ENCODE results near the gene MRPL28. TPM values are rescaled to one million over a fixed set of nuclear protein-coding genes. Genes with fewer than 3 reads are reported as not detected.
A peak's percentile ranks its signal among the peaks of the same experiment; 100 is the strongest.
"Not testable (repeated sequence)": the region's sequence is repeated elsewhere in the genome, so short reads cannot be mapped to it uniquely, and the experiment has no call there.

The MRPL28 gene
- total RNA-seq, 2 donors from 2014 or later = 89.0 to 90.3 TPM

DNA sequence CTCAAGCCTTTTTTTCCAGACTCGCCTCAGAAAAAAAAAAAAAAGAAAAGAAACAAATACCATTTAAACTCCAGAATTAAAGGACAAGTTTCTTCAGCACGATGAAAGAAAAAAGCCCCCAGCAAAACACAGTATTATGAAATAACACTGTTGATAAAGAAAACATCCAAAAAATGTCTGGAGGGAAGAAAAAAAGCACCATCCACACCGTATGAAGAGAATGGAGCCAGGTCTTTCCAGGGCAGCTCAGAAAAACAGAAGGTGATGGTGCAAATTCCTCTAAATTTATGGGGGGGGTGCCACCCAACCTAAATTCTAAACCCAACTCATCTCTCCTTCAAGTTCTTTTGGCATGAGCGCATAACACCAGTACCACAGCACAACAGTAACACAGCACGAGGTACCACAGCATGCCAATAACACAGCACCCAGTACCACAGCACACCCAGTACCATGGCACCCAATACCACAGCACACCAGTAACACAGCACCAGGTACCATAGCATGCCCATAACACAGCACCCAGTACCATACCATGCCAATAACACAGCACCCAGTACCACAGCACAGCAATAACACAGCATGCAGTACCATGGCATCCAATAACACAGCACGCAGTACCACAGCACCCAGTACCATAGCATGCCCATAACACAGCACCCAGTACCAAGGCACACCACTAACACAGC, 36.8 kb downstream of the MRPL28 start:
- Histone ChIP-seq H3K4me1 (peaks cover 0 to 13% of the 10 kb centered on the region in 2 donors), H3K27me3 (no peaks in the 10 kb centered on the region), H3K27ac (no peak overlapping the region), H3K9me3 (no peaks in the 10 kb centered on the region), H3K36me3 (no peaks in the 10 kb centered on the region), H3K4me3 (no peak overlapping the region)
- DNase-seq (ENCODE audit: low spot score) = no peak
- TF ChIP-seq, protein P1, sequence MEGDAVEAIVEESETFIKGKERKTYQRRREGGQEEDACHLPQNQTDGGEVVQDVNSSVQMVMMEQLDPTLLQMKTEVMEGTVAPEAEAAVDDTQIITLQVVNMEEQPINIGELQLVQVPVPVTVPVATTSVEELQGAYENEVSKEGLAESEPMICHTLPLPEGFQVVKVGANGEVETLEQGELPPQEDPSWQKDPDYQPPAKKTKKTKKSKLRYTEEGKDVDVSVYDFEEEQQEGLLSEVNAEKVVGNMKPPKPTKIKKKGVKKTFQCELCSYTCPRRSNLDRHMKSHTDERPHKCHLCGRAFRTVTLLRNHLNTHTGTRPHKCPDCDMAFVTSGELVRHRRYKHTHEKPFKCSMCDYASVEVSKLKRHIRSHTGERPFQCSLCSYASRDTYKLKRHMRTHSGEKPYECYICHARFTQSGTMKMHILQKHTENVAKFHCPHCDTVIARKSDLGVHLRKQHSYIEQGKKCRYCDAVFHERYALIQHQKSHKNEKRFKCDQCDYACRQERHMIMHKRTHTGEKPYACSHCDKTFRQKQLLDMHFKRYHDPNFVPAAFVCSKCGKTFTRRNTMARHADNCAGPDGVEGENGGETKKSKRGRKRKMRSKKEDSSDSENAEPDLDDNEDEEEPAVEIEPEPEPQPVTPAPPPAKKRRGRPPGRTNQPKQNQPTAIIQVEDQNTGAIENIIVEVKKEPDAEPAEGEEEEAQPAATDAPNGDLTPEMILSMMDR (IDR thresholded peaks at IDR 0.05) = no peak

DNA sequence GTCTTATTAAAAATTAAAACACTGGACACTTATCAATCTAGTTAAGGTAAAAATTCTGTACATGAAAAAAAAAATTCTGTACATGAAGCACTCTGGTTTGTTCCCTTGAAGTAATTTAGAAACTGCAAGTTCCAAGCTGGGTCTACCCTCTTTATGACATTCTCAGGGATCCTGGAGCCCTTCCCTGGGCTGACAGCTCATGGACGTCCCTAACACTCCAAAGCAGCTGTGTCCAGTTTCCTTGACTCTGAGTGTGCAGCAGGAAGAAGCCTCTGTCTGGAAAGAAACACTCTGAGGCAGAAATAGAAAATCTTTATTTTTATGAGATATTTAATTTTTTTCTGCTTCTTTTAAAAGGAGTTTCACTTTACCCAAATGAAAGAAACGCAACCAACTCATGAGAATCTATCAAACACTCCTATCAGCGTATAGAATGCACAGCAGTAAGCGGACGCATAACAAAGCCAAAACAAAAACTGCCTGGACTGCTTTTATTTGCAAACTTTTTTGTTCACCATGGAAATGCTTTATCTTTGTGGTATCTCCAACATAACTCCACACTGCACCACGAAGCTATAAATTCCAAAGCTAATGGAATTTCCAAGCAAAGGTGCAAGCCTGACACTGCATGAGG, 39.0 kb downstream of the MRPL28 start:
- H3K4me3 ChIP-seq; H3K27ac ChIP-seq; H3K36me3 ChIP-seq; DNase-seq (ENCODE audit: low spot score); H3K27me3 ChIP-seq; H3K9me3 ChIP-seq: not testable (repeated sequence)
- H3K4me1 ChIP-seq = peaks cover 0 to 31% of the 10 kb centered on the region in 2 donors

DNA sequence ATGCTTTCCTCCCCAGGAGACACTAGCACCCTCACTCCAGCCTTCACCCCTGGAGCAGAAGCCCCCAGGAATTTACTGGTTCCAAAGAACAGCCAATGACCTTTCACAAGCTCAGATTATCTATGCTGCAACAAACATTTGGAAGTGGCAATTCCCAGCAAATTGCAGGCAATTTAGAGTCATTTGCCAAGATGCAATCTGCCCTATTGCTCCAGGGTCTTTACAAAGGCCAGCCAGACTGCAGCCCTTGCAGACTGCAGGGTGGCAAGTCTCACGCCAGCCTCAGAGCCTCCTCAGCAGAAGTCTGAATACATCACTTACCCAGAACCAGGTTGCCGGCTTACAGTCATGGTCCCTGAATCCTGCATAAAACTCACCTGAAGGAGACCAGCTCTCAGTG, 39.6 kb downstream of the MRPL28 start:
- Histone ChIP-seq H3K9me3 (no peaks in the 10 kb centered on the region), H3K27ac (no peak overlapping the region), H3K4me1 (peaks cover 0 to 26% of the 10 kb centered on the region in 2 donors), H3K4me3 (no peak overlapping the region), H3K36me3 (no peaks in the 10 kb centered on the region), H3K27me3 (no peaks in the 10 kb centered on the region)
- TF ChIP-seq, protein P1 (IDR thresholded peaks at IDR 0.05) = no peak
- no peak for DNase-seq (ENCODE audit: low spot score)

DNA sequence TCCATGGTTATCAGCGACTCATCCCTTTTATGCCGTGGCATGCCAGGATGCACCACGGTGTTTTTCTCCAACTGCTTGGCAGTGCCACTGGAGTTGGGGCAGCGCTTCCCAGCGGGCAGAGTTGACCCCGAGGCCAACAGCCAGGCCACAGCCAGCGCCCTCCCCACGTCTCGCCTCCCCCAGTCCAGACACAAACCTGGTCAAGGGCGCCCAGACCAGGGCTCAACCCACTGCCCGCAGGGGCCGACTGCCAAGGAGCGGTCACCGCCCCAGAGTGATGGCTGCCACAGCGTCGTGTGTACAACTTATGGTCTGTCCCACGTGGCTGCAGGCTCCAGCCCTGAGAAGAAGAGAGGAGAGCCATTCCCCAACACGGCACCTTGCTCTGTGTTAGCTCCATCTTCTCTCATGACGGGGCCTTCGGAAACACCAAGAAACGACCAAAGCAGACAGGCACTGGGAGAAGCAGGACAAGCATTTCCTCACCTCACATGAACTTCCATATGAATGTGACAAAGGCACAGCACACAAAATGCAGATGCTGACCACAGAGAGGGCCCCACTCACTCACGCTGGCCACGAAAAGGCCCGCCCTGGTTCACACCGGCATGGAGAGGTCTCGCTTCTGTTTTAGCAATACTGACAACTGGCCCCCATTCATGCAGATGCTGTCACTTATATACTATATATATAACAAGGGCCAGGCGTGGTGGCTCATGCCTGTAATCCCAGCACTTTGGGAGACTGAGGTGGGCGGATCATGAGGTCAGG, 44.8 kb downstream of the MRPL28 start:
- Histone ChIP-seq H3K4me1 (peaks cover 0 to 39% of the 10 kb centered on the region in 2 donors), H3K27ac (no peak overlapping the region), H3K9me3 (no peaks in the 10 kb centered on the region), H3K27me3 (no peaks in the 10 kb centered on the region), H3K4me3 (peak overlapping the region in 1 of 2 donors; percentile 12), H3K36me3 (no peaks in the 10 kb centered on the region)
- DNase-seq (ENCODE audit: low spot score) = no peak
- TF ChIP-seq, protein P1 (IDR thresholded peaks at IDR 0.05) = no peak

DNA sequence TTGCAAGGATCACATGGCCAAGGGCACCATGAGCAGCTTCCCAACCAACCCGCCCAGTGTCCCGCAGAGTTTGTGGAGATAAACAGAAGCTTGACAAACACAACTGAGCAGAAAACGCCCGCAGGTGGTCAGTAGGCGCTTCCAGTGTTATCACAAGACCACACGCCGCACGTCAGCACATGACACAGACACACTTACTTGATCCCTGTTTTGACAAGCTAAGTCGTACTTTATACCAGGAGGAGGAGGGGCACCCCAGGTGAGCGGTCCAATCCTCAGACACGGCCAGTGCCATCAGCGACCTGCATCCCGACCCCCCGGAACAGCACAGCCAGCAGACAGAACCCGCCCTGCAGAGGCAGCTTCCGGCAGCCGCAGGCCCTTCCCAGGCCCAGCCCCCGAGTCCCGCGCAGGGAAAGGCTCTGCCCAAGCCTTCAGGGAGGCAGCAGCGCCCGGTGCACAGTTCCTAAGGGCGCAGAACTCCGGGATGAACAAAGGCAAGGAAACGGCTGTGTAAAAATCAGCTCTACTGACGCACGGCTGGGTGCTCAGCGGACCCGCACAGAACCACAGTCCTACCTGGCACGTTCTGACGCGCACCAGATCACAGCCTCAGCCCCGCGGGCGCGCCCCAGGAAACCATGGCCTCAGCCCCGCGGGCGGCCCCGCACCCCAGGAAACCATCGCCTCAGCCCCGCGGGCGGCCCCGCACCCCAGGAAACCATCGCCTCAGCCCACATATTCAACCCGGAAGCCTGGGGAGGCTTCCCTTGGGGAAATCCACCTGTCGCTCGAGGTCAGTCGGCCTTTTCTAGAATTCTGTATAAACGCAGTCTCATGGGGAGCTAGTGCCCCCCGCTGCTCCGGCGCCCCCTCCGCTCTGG, 45.6 kb downstream of the MRPL28 start:
- DNase-seq (ENCODE audit: low spot score) = no peak
- H3K27me3 ChIP-seq = no peaks in the 10 kb centered on the region
- H3K4me3 ChIP-seq = peak overlapping the region in 1 of 2 donors; percentile 12
- H3K9me3 ChIP-seq = no peaks in the 10 kb centered on the region
- H3K36me3 ChIP-seq = no peaks in the 10 kb centered on the region
- TF ChIP-seq, protein P1 (IDR thresholded peaks at IDR 0.05) = no peak
- no peak overlapping the region for H3K27ac ChIP-seq
- peaks cover 0 to 38% of the 10 kb centered on the region in 2 donors for H3K4me1 ChIP-seq

Measured in right atrium auricular region (tissue), 2 donors.